T-helper 2 cell treated with Interferon-gamma antibody and Interleukin-4, amounts not matched to agents 100 ng/mL and 5 ng/mL, for 36 hours (primary cell): Measurements from ENCODE around the gene KLHDC9. TPM values are rescaled to one million over a fixed set of nuclear protein-coding genes. Genes with fewer than 3 reads are reported as not detected.

Experiments used
- intact Hi-C: fragments of 100-400 bp; cut with micrococcal nuclease; formaldehyde crosslinking; loops from one replicate; pipeline ENCODE4 v1.15.1; 2023
- total RNA-seq: library from RNA; stranded (reverse); gene quantifications from 2 replicates; pipeline ENCODE4 v1.2.3, GENCODE V29; 2022

The KLHDC9 gene
- total RNA-seq, 1 donor from 2014 or later: not detected

GRCh38 chr1:161074676-161075368, 23.3 kb upstream of the KLHDC9 start:
- intact Hi-C loops: no loop called here

DNA sequence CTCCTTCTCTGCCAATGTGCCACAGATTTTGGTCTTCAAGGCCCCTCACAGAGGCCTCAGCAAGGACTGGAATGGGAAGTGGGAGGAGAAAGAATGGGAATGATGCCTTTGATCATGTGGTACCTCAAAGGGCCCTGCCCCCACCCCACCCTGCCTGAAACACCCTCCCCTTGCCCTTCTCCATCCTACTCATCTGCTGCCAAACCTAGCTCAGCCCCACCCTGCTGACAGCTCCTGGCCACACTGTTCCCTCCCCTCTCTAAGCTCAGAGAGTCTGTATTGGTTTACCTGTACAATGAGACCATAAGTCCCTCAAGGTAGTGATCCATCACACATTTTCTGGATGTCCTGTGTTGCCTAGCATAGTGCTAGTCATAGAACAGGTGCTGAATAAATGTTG, 21.8 kb upstream of the KLHDC9 start:
- intact Hi-C loops: no loop called here

DNA sequence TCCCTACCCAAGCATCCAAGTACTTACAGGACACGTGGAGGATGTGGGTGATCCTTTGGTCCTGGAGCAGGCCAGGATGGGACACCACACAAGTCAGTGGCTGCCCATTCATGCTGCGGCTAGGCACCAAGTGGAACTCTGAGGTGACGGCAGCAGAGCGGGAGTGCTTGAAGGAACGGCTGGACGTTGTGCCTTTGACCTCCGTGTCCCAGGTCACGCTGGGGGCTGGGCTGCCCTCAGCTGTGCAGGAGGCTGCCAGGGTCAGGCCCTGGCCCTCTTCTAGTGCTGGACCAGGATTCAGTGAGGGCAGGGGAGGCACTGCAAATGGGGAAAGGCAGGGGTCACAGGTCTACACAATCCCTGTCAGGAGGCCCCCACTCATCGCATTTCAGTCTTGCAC, 20.7 kb upstream of the KLHDC9 start:
- intact Hi-C loops: no loop called here

GRCh38 chr1:161079436-161080110, 18.6 kb upstream of the KLHDC9 start:
- intact Hi-C loops: no loop called here

GRCh38 chr1:161080441-161081405, 17.4 kb upstream of the KLHDC9 start:
- intact Hi-C loops: no loop called here

- intact Hi-C loops: no loop called here
Measured at GRCh38 chr1:161081519-161081918, 16.6 kb upstream of the KLHDC9 start.

GRCh38 chr1:161082483-161082882, 15.7 kb upstream of the KLHDC9 start:
- intact Hi-C loops: no loop called here

DNA sequence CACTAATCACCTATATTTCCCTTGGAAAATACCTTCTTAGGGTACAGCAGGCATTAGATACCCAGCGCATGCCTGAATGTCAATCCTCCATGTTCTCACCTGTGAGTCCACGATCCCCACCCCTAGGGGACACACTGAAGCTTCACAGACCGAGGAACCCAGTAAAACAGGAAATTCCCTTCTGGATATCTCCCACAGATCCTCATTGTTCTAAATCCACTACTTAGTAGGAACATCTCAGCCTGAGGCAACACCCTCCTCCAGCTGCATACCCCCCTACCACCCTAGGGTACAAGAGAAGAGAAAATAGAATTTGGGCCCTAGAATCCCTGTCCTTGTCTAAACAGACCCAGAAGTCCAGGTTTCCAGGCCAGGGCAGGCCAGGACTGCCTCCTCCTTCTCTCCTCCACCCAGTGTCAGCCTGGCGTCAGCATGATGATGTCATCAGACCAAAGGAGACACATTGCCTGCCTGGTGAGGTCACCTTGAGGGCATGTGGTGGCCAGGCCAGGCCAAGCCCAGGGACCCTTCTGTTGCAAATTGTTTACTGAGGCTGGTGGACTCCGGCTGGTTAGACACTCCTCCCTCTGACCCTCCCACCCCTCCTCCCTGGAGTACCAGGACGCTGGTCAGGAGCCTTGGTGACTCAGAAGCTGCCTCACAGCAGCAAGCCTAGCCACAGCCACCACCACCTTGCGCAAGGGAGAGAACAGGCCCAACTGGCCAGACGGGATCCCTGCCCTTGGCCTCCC, 15.0 kb upstream of the KLHDC9 start:
- intact Hi-C loops: no loop called here

DNA sequence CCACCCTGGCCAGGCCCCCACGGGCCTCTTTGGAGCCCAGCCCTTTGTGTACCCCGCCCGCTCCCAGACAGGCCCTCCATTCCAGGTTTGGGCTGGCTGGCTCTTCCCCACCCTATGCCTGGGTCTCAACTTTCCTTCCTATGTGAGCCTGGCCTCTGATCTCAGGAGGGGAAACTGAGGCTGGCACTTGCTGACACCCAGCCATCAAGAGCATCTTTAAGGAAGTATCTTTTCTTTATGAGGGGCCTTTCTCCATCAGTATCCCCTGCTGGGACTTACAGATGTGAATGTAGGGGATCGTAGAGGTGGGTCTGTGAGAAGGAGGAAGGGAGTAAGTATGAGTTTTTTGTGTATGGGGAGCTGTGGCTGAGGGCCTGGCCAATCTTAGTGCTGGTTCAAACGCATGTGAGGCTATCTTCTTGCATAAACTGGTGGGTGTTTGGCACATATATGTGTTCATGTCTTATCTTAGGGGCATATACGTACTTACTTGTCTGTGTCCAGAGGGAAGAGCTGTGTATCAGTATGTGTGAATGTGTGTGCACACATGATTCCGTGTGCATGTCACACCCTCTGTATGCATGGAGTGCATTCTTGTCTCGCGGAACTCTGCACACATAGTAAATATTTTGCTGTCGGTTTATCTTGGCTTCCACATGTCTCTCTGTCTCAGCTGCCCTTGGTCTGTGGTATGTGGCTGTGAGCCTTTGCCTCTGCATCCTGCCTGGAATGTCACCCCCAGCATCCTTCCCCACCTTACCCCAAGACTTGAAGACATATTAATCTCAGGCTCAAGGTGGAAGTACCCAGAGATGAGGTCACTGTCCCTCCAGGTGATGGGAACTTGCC, 14.2 kb upstream of the KLHDC9 start:
- intact Hi-C loops: no loop called here

GRCh38 chr1:161084597-161084988, 13.6 kb upstream of the KLHDC9 start:
- intact Hi-C loops: no loop called here

- intact Hi-C loops: no loop called here
Measured at GRCh38 chr1:161085165-161085564, 13.0 kb upstream of the KLHDC9 start.

DNA sequence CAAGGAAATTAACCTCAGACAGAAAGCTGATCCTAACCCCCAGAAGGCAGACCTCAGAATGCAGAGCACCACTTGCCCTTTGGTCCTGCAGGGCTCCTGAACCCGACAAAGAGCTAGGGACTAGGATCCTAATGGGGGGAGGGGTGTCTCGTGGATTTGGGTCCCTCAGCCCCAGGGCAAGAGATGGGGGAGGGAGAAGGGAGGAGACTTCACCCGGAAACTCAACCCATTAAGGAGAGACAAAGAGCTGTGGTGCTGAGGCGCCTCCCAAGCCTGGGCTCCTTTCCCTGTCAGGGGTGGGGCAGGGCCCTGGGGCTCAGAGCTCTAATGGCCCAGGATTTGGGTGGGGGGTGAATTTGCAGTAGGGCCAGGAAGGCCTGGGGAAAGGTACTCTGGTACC, 11.7 kb upstream of the KLHDC9 start:
- intact Hi-C loops: no loop called here

DNA sequence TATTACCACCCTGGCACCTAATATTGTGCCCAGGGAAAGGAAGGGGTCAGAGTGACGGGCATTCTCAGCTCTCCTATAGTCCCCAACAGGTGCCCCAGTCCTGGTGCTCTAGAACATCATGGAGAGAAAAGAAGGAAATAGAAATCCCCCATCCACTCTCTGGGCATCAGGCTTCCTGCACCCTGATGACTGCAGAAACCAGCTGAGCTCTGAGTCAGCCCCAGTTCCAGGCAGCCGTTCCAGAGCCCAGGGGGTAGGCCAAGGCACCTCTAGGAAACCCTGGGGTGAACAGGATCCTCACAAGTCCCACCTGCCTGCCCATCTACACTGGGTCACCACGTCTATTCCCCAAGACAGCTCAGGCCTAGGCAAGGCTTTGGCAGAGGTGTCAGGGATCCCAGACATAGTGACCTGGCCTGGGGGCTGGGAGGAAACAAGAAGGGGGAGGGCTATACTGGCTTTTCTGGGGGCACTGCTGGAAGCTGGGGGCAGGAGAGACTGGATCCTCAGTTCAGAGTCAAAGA, 9.5 kb upstream of the KLHDC9 start:
- intact Hi-C loops: no loop called here

GRCh38 chr1:161089251-161089924, 8.8 kb upstream of the KLHDC9 start, which contains the start of gene NECTIN4:
Gene NECTIN4 (minus strand): TSS chr1:161089558. CDS start chr1:161089296, 262 bp downstream.
- intact Hi-C loops: no loop called here

DNA sequence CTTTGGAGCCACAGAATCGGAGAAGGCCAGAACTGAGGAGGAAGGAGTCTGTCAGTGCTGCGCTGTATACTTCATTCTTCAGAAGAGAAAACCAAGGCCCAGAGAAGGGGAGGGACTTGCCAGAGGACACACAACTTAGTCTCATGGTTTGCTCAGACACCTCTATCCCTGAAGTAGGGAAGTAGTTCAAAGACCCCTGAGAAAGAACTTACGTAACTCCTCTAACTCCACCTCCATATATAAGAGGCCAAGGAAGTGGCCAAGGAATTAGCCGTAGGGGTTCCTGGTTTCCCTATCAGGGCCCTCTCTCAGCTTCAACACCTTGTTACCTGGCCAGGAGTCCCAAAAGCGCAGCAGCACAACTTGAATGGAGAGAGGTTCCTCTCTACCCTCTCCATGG, 8.2 kb upstream of the KLHDC9 start:
- intact Hi-C loops: loop anchor here (10.0 kb wide), 1 partner anchor 255 kb away; no protein-coding TSS in a partner anchor

DNA sequence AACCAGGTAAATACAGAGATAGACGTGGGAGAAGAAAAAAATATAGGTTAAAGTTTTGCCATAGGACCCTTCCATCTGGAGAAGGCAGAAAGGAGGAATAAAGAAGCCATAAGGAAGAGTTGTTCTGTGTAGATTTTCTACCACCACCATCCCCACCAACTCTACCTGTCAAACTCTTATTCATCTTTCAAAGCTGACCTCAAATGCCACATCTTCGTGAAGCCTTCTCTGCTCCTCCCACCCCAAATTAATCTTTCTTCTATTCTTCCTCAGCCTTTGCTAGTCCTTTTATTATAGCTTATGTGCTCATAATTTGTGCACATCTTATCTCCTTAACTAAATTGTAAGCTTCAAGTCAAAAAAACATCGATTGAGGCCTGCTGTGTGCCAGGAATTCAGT, 7.5 kb upstream of the KLHDC9 start:
- intact Hi-C loops: loop anchor here (10.0 kb wide), 1 partner anchor 256 kb away; no protein-coding TSS in a partner anchor

DNA sequence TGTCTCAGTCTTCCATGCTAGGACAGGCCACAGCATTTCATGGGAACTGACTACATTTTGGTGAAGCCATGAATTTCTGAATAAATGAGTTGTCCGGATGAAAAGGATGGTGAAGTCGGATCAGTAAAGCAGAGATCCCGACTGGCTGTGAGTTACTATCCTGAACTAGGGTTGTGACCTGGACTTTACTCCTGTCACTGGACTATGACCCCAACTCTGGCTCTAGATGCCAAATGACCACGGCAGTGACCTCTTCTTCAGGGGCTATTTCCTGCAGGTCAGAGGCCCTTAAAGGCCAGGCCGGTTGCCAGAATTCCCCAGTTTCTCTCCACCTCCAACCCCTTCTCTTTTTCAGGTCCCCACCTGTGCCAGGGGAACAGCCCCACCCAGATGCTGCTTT, 7.1 kb upstream of the KLHDC9 start:
- intact Hi-C loops: loop anchor here (10.0 kb wide), 1 partner anchor 256 kb away; no protein-coding TSS in a partner anchor

DNA sequence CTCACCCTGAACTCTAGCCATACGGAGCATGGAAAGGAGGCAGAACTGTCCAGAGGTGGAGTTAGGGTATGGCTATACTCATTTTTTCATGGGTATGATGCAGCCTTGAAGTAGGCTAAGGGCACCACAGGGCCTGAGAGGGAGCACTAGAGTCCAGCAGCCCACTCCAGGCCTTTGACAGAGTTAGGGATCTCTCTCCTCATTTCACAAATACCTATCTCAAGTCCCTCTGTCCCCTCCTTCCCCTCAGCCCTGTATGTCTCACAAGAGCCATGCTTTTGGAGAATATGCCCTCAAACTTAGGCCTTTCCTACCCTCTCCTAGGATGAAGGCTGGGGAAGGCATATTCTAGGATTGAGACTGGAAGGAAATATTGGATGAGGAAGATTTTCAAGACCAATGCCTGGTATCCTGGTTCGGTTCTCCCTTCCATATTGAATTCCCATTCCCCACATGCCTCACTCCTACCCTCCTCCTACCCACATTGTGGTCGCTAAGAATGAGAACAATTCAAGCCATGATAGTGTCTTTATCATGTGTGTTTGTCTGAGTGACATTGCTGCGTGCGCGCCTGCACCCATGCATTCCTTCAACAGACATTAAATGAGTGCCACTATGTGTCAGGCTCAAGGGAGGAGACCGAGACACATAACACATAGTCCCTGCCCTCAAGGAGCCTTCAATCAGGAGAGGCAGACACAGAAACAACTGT, 6.2 kb upstream of the KLHDC9 start:
- intact Hi-C loops: loop anchor here (10.0 kb wide), 1 partner anchor 257 kb away; no protein-coding TSS in a partner anchor
